GM18907 (cell line): ENCODE data around the gene FUT7.

Experiments
- ATAC-seq: cut with Tn5 transposase; IDR thresholded peaks from one replicate; pipeline ENCODE4 v1.9.1; 2021; ENCODE audit warnings: mild to moderate bottlenecking, moderate library complexity; ENCODE audit not compliant: unreplicated experiment

Gene FUT7

GRCh38 chr9:136985853-136986252, 46.0 kb downstream of the FUT7 start:
- ATAC-seq = no peak

GRCh38 chr9:136985027-136985602, 46.8 kb downstream of the FUT7 start:
- no peak for ATAC-seq

- ATAC-seq = no peak
Measured at GRCh38 chr9:136984464-136985026, 47.3 kb downstream of the FUT7 start.

GRCh38 chr9:136983656-136984314, 48.1 kb downstream of the FUT7 start:
- no peak for ATAC-seq

GRCh38 chr9:136983167-136983566, 48.7 kb downstream of the FUT7 start:
- no peak for ATAC-seq

GRCh38 chr9:136982232-136983051, 49.4 kb downstream of the FUT7 start, which contains the start of gene LCNL1:
LCNL1 (plus strand) TSS chr9:136982993; CDS start chr9:136983587, 594 bp downstream.
- no peak for ATAC-seq

GRCh38 chr9:136981588-136982231, 50.2 kb downstream of the FUT7 start:
- no peak for ATAC-seq

GRCh38 chr9:136980669-136981478, 51.0 kb downstream of the FUT7 start:
- ATAC-seq = no peak
